DND-41 (cell line): Measurements from ENCODE around the gene HMSD.

Experiments used
- ATAC-seq: fragments of 200-7000 bp; cut with Tn5 transposase; 3 replicates; pipeline ENCODE4 v1.9.1; 2021; ENCODE audit warnings: low read depth; ENCODE audit not compliant: insufficient read depth
- DNase-seq: peaks from one replicate; pipeline ENCODE4 v3.0.0-alpha.2; 2020
- H2AFZ ChIP-seq: 2 replicates; pipeline ENCODE4 v1.6.0; 2012; ENCODE audit warnings: low read depth, low read length
- H3K27ac ChIP-seq: 2 replicates; pipeline ENCODE4 v1.5.1; 2012; ENCODE audit warnings: low read length, inconsistent platforms
- H3K27me3 ChIP-seq: fragments of 200-600 bp; sonication (generic); 2 replicates; pipeline ENCODE4 v1.6.0; 2012; ENCODE audit warnings: low read length, mild to moderate bottlenecking, inconsistent platforms; ENCODE audit not compliant: insufficient read depth, poor library complexity
- H3K36me3 ChIP-seq: 2 replicates; pipeline ENCODE4 v1.5.1; 2012; ENCODE audit warnings: low read length, inconsistent platforms; ENCODE audit not compliant: insufficient read depth
- H3K4me1 ChIP-seq: 2 replicates; pipeline ENCODE4 v1.5.1; 2012; ENCODE audit warnings: mild to moderate bottlenecking, low read length; ENCODE audit not compliant: insufficient read depth
- H3K4me2 ChIP-seq: 2 replicates; pipeline ENCODE4 v1.6.0; 2012; ENCODE audit warnings: mild to moderate bottlenecking, moderate library complexity, low read length, inconsistent platforms; ENCODE audit not compliant: insufficient read depth
- H3K4me3 ChIP-seq, 2 experiments: fragments of 200-600 bp in 1 of 2; shearing (Covaris generic) in 1 of 2; 2 replicates each; pipeline ENCODE4 v1.5.1; 2012 to 2016; ENCODE audit warnings: inconsistent platforms in 2 of 2, low read length in 2 of 2, mild to moderate bottlenecking in 2 of 2, low read depth in 1 of 2, moderate library complexity in 1 of 2
- H3K79me2 ChIP-seq: 2 replicates; pipeline ENCODE4 v1.6.0; 2012; ENCODE audit warnings: low read length, inconsistent platforms; ENCODE audit not compliant: insufficient read depth
- H3K9ac ChIP-seq: 2 replicates; pipeline ENCODE4 v1.6.0; 2012; ENCODE audit warnings: low read depth, mild to moderate bottlenecking, inconsistent platforms, low read length, moderate library complexity
- H3K9me3 ChIP-seq: 2 replicates; pipeline ENCODE4 v1.5.1; 2012; ENCODE audit warnings: low read length, moderate library complexity, mild to moderate bottlenecking, inconsistent platforms; ENCODE audit not compliant: insufficient read depth, severe bottlenecking
- H4K20me1 ChIP-seq: 2 replicates; pipeline ENCODE4 v1.6.0; 2012; ENCODE audit warnings: low read length; ENCODE audit not compliant: insufficient read depth
- EZH2 ChIP-seq: IDR thresholded peaks from 3 replicates; pipeline ENCODE4 v1.6.1; 2012; ENCODE audit warnings: borderline replicate concordance, low read depth, mild to moderate bottlenecking, moderate library complexity, low read length, inconsistent platforms; ENCODE audit not compliant: severe bottlenecking
- TF ChIP-seq, protein P1 (sequence below): IDR thresholded peaks from 2 replicates; pipeline ENCODE4 v1.5.1; 2012; ENCODE audit warnings: borderline replicate concordance, low read length, moderate library complexity, mild to moderate bottlenecking; ENCODE audit not compliant: poor library complexity, severe bottlenecking; ENCODE audit errors: extremely low read depth

HMSD gene

DNA sequence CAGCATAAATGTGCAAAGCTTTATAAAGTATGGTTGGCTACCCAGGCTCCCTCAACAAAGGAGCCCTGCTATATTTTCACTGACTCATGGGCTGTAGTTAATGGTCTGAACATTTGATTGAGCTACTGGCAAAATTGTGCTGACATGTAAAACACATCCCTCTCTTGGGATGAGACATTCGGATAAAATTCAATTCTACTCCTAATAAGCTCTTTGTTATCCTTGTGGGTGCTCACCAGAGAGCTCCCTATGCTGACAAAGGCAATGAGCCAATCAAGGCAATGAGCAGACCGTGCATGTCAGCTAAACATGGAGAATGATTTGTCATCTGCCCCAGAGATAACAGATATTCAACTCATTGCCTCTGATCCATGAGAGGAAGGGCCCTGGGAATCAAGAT, 48.5 kb downstream of the HMSD start:
- no peak overlapping the region for H3K9ac ChIP-seq
- no peak overlapping the region for H3K27ac ChIP-seq
- H2AFZ ChIP-seq = no peak overlapping the region
- H3K4me1 ChIP-seq = peaks cover 19% of the 10 kb centered on the region
- no peaks in the 10 kb centered on the region for H3K27me3 ChIP-seq
- H3K4me3 ChIP-seq = no peak overlapping the region
- H3K79me2 ChIP-seq = no peaks in the 10 kb centered on the region
- DNase-seq (no peak), ATAC-seq (no peak)
- TF ChIP-seq EZH2 = no peak
- TF ChIP-seq, protein P1, sequence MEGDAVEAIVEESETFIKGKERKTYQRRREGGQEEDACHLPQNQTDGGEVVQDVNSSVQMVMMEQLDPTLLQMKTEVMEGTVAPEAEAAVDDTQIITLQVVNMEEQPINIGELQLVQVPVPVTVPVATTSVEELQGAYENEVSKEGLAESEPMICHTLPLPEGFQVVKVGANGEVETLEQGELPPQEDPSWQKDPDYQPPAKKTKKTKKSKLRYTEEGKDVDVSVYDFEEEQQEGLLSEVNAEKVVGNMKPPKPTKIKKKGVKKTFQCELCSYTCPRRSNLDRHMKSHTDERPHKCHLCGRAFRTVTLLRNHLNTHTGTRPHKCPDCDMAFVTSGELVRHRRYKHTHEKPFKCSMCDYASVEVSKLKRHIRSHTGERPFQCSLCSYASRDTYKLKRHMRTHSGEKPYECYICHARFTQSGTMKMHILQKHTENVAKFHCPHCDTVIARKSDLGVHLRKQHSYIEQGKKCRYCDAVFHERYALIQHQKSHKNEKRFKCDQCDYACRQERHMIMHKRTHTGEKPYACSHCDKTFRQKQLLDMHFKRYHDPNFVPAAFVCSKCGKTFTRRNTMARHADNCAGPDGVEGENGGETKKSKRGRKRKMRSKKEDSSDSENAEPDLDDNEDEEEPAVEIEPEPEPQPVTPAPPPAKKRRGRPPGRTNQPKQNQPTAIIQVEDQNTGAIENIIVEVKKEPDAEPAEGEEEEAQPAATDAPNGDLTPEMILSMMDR = no peak
- H3K9me3 ChIP-seq = peaks cover 24% of the 10 kb centered on the region
- H3K36me3 ChIP-seq = no peaks in the 10 kb centered on the region; the same call in 1 of the 2 replicates
- H3K4me2 ChIP-seq = no peak overlapping the region
- no peaks in the 10 kb centered on the region for H4K20me1 ChIP-seq

DNA sequence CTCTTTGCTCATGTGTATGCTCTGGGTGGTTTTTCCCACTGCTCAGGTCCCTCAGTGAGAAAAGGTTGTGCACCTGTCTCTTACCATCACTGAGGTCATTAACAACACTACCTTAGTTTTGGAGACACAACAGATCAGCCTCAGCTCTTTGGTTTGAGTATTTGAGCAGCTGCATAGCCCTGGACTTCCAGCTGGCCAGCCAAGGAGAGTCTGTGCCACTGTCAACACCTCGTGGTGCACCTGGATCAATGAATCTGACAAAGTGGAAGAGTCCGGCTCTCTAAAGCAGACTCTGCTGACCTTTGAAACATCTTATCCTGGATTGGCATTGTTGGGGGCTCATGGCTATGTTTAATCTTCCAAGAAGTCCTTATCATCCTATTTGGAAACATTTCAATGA, 50.8 kb downstream of the HMSD start:
- TF ChIP-seq EZH2 = no peak
- TF ChIP-seq, protein P1 = no peak
- no peaks in the 10 kb centered on the region for H4K20me1 ChIP-seq
- no peak overlapping the region for H3K9ac ChIP-seq
- H3K4me3 ChIP-seq = no peak overlapping the region
- no peaks in the 10 kb centered on the region for H3K27me3 ChIP-seq
- H3K4me2 ChIP-seq = no peak overlapping the region
- peaks cover 17% of the 10 kb centered on the region for H3K9me3 ChIP-seq
- no peaks in the 10 kb centered on the region for H3K36me3 ChIP-seq
- no peak overlapping the region for H3K27ac ChIP-seq
- no peak for ATAC-seq
- H3K79me2 ChIP-seq = no peaks in the 10 kb centered on the region
- no peaks in the 10 kb centered on the region for H3K4me1 ChIP-seq
- no peak for DNase-seq
- no peak overlapping the region for H2AFZ ChIP-seq

DNA sequence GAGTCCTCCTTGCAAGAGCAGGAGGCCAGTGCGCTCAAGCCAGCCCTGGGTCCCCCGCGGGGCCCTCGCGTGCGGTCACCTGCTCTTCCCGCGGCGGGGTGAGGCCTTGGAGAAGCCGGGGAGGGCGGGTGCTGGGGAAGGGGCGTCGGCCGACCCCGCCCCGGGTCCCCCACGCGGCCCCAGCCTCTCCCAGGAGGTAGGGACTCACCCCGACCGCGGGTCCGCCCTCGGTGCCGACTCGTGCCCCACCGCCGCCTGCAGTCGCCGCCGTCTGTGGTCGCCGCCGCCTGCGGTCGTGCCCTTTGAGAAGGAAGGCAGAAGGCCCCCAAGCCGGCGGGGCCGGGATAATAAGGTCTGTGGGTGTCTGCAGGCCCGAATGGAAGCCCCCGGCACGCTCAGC, 53.5 kb downstream of the HMSD start:
- Histone ChIP-seq H3K4me2 (no peak overlapping the region), H3K27me3 (no peaks in the 10 kb centered on the region), H3K79me2 (no peaks in the 10 kb centered on the region), H3K27ac (no peak overlapping the region), H3K36me3 (no peaks in the 10 kb centered on the region), H3K9me3 (no peaks in the 10 kb centered on the region), H2AFZ (no peak overlapping the region), H4K20me1 (no peaks in the 10 kb centered on the region), H3K4me1 (no peaks in the 10 kb centered on the region), H3K9ac (no peak overlapping the region), H3K4me3 (no peak overlapping the region)
- no peak for DNase-seq
- no peak for ATAC-seq
- TF ChIP-seq, protein P1 = no peak
- TF ChIP-seq EZH2 = no peak

DNA sequence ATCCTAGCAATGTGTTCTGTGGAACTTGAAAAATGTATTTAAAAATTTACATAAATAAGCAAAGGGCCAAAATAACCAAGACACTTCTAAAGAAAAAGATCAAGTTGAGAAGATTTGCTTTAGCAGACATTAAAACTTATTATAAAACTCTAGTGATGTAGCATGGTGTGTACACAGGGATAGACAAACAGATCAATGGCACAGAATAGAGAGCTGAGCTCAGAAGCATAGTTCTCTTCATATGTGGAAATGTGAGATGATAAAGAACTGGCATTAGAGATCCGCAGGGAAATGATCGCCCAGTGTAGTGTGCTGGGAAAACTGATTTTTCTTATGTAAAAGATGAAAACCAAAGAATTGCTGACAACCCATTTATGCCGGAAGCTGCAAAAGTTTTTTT, 60.2 kb downstream of the HMSD start:
- Histone ChIP-seq H4K20me1 (no peaks in the 10 kb centered on the region), H3K27ac (no peak overlapping the region), H3K4me2 (no peak overlapping the region), H3K36me3 (no peaks in the 10 kb centered on the region), H2AFZ (no peak overlapping the region), H3K9ac (no peak overlapping the region), H3K79me2 (no peaks in the 10 kb centered on the region), H3K27me3 (no peaks in the 10 kb centered on the region), H3K4me3 (no peak overlapping the region), H3K4me1 (no peaks in the 10 kb centered on the region), H3K9me3 (no peaks in the 10 kb centered on the region)
- no peak for ATAC-seq
- no peak for TF ChIP-seq EZH2
- TF ChIP-seq, protein P1 = no peak
- DNase-seq = no peak
